Pulmonary artery endothelial cell (primary cell): Measurements from ENCODE around the gene TNIP2. TPM values are rescaled to one million over a fixed set of nuclear protein-coding genes. Genes with fewer than 3 reads are reported as not detected.
A peak's percentile ranks its signal among the peaks of the same experiment; 100 is the strongest.

Experiments used
- DNase-seq: peaks from one replicate; pipeline ENCODE4 v3.0.0-alpha.2; 2011; ENCODE audit warnings: low read depth, low spot score
- total RNA-seq: library from RNA; depleted of rRNA; stranded (reverse); fragments of >200 nt; gene quantifications from 2 replicates; pipeline ENCODE4 v1.2.3, GENCODE V29; 2014

TNIP2 gene
- total RNA-seq, 1 donor from 2014 or later, result 90.3 TPM

GRCh38 chr4:2721586-2721985 is 34.5 kb downstream of the TNIP2 start:
- DNase-seq, result no peak

GRCh38 chr4:2716236-2716635 is 39.9 kb downstream of the TNIP2 start:
- DNase-seq, result no peak

- no peak for DNase-seq
Measured at GRCh38 chr4:2715426-2715825, 40.7 kb downstream of the TNIP2 start.

- no peak for DNase-seq
Measured at GRCh38 chr4:2714918-2715317, 41.2 kb downstream of the TNIP2 start.

GRCh38 chr4:2714061-2714770 is 41.9 kb downstream of the TNIP2 start:
- DNase-seq, result peak; percentile 92

- DNase-seq, result no peak
Measured at GRCh38 chr4:2713337-2713736, 42.8 kb downstream of the TNIP2 start.

GRCh38 chr4:2712261-2712842 is 43.8 kb downstream of the TNIP2 start:
- DNase-seq, result no peak

- no peak for DNase-seq
Measured at GRCh38 chr4:2702770-2703169, 53.4 kb downstream of the TNIP2 start.

GRCh38 chr4:2702361-2702760 is 53.8 kb downstream of the TNIP2 start:
- DNase-seq, result no peak

- DNase-seq, result no peak
Measured at GRCh38 chr4:2700031-2700430, 56.1 kb downstream of the TNIP2 start.

- DNase-seq, result no peak
Measured at GRCh38 chr4:2699534-2699933, 56.6 kb downstream of the TNIP2 start.

GRCh38 chr4:2698951-2699505 is 57.1 kb downstream of the TNIP2 start:
- no peak for DNase-seq

- no peak for DNase-seq
Measured at GRCh38 chr4:2698504-2698903, 57.6 kb downstream of the TNIP2 start.

- DNase-seq, result no peak
Measured at GRCh38 chr4:2697995-2698414, 58.1 kb downstream of the TNIP2 start.

- no peak for DNase-seq
Measured at GRCh38 chr4:2696423-2696822, 59.7 kb downstream of the TNIP2 start.

- DNase-seq, result no peak
Measured at GRCh38 chr4:2695346-2696060, 60.6 kb downstream of the TNIP2 start.

- no peak for DNase-seq
Measured at GRCh38 chr4:2694691-2695090, 61.4 kb downstream of the TNIP2 start.

GRCh38 chr4:2691952-2692435 is 64.1 kb downstream of the TNIP2 start:
- no peak for DNase-seq
